Astrocyte of the spinal cord (primary cell): Measurements from ENCODE around the gene PARP3.

Source experiments
- DNase-seq: peaks from one replicate; pipeline ENCODE4 v3.0.0; 2011; ENCODE audit warnings: low read depth, low spot score
- H3K4me3 ChIP-seq: 2 replicates; pipeline ENCODE4 v1.5.1; 2011; ENCODE audit warnings: low read depth, mild to moderate bottlenecking, low read length, moderate library complexity
- CTCF ChIP-seq: IDR thresholded peaks from 2 replicates; pipeline ENCODE4 v1.5.1; 2012; ENCODE audit warnings: low read depth, mild to moderate bottlenecking, low read length, inconsistent platforms
- in situ Hi-C: cut with HindIII; loops from 2 replicates; pipeline ENCODE4 v1.10.0; 2017; ENCODE audit warnings: low sequenced_read_pairs

Gene PARP3

GRCh38 chr3:51934991-51935885, 6.9 kb upstream of the PARP3 start:
- no peak for TF ChIP-seq CTCF
- H3K4me3 ChIP-seq, result no peak overlapping the region
- no peak for DNase-seq
- in situ Hi-C loops, result no loop called here

- no peak for TF ChIP-seq CTCF
- H3K4me3 ChIP-seq, result no peak overlapping the region
- no peak for DNase-seq
- in situ Hi-C loops, result no loop called here
Observed at GRCh38 chr3:51935886-51936755, 6.0 kb upstream of the PARP3 start.

GRCh38 chr3:51937014-51937413, 5.1 kb upstream of the PARP3 start:
- no peak overlapping the region for H3K4me3 ChIP-seq
- TF ChIP-seq CTCF, result no peak
- no peak for DNase-seq
- in situ Hi-C loops, result no loop called here

- in situ Hi-C loops, result no loop called here
- no peak for TF ChIP-seq CTCF
- no peak overlapping the region for H3K4me3 ChIP-seq
- no peak for DNase-seq
Observed at GRCh38 chr3:51937611-51938450, 4.3 kb upstream of the PARP3 start.

- H3K4me3 ChIP-seq, result no peak overlapping the region
- in situ Hi-C loops, result no loop called here
Observed at GRCh38 chr3:51938780-51939425, 3.3 kb upstream of the PARP3 start.

More at GRCh38 chr3:51938780-51939425, 3.3 kb upstream of the PARP3 start:
- no peak for TF ChIP-seq CTCF
- DNase-seq, result no peak
